T47D (cell line): ENCODE measurements around the gene YBEY.
"Not testable (repeated sequence)": the region's sequence is repeated elsewhere in the genome, so short reads cannot be mapped to it uniquely, and the experiment has no call there.

Source experiments
- DNase-seq, 2 experiments: peaks; one replicate each; pipeline versions ENCODE4 v3.0.0 to v3.0.0-alpha.2; 2011 to 2012; ENCODE audit warnings: low read depth in 1 of 2, low spot score in 1 of 2
- JUND ChIP-seq: IDR thresholded peaks from 2 replicates; pipeline ENCODE4 v1.6.1; 2012; ENCODE audit warnings: low read depth
- in situ Hi-C: cut with HindIII; loops from 2 replicates; pipeline ENCODE4 v1.10.0; 2016; ENCODE audit warnings: low sequenced_read_pairs, low pct_unique_long_range_greater_than_20kb

The YBEY gene

GRCh38 chr21:46285761-46286647, at the start of gene YBEY:
Gene YBEY (plus strand): TSS chr21:46286342. CDS start chr21:46286914, 572 bp downstream.
- TF ChIP-seq JUND, result no peak
- in situ Hi-C loops, result no loop called here
- DNase-seq, result peak; percentile 85 to 94

GRCh38 chr21:46237474-46237873, 48.7 kb upstream of the YBEY start:
- DNase-seq, result no peak
- in situ Hi-C loops, result no loop called here
- no peak for TF ChIP-seq JUND

- no peak for TF ChIP-seq JUND
- in situ Hi-C loops, result no loop called here
- no peak for DNase-seq
These were observed 46.3 kb upstream of the YBEY start for GRCh38 chr21:46239817-46240325.

- in situ Hi-C loops, result not testable (repeated sequence)
These were observed 44.6 kb upstream of the YBEY start for GRCh38 chr21:46241577-46241976.

GRCh38 chr21:46243325-46243724, 42.8 kb upstream of the YBEY start:
- no peak for DNase-seq
- TF ChIP-seq JUND, result no peak
- in situ Hi-C loops, result no loop called here

More at GRCh38 chr21:46241577-46241976, 44.6 kb upstream of the YBEY start:
- not testable (repeated sequence) for DNase-seq

GRCh38 chr21:46243960-46244361, 42.2 kb upstream of the YBEY start:
- in situ Hi-C loops, result no loop called here
- TF ChIP-seq JUND, result no peak
- no peak for DNase-seq

- in situ Hi-C loops, result no loop called here
- no peak for DNase-seq
These were observed 41.5 kb upstream of the YBEY start for GRCh38 chr21:46244602-46245001.

GRCh38 chr21:46245213-46245915, 40.8 kb upstream of the YBEY start:
- TF ChIP-seq JUND, result no peak
- no peak for DNase-seq
- in situ Hi-C loops, result no loop called here

More at GRCh38 chr21:46244602-46245001, 41.5 kb upstream of the YBEY start:
- TF ChIP-seq JUND, result no peak

- no peak for DNase-seq
- in situ Hi-C loops, result no loop called here
- TF ChIP-seq JUND, result no peak
These were observed 39.8 kb upstream of the YBEY start for GRCh38 chr21:46246345-46246744.

GRCh38 chr21:46247699-46248421, 38.3 kb upstream of the YBEY start:
- TF ChIP-seq JUND, result no peak
- no peak for DNase-seq
- in situ Hi-C loops, result no loop called here

- in situ Hi-C loops, result no loop called here
- TF ChIP-seq JUND, result no peak
- DNase-seq, result no peak
These were observed 37.7 kb upstream of the YBEY start for GRCh38 chr21:46248422-46248782.

- no peak for DNase-seq
- TF ChIP-seq JUND, result no peak
- in situ Hi-C loops, result no loop called here
These were observed 37.3 kb upstream of the YBEY start for GRCh38 chr21:46248827-46249226.
